Adrenal gland (tissue), 5 donors: ENCODE results near the gene FAM227B.

ENCODE experiments used
- POLR2A ChIP-seq, 2 donors: fragments of 450-650 bp; IDR thresholded peaks; one replicate each; pipeline ENCODE4 v1.6.1; 2017; ENCODE audit warnings: antibody characterized with exemption in 2 of 2, mild to moderate bottlenecking in 2 of 2, moderate library complexity in 1 of 2
- TF ChIP-seq, protein P1 (sequence below), 6 experiments: fragments of 450-650 bp in 4 of 6; fragments of 200-600 bp in 2 of 6; sonication (generic) in 1 of 6; IDR thresholded peaks; 1 replicate in 5 of 6; 2 replicates in 1 of 6; pipeline versions ENCODE4 v1.5.1 to v1.8.0; 2016 to 2021; ENCODE audit warnings: antibody characterized with exemption in 6 of 6, mild to moderate bottlenecking in 2 of 6, moderate library complexity in 1 of 6
- donor health status: DM: no; HTN: no; CAD: no.

DNA sequence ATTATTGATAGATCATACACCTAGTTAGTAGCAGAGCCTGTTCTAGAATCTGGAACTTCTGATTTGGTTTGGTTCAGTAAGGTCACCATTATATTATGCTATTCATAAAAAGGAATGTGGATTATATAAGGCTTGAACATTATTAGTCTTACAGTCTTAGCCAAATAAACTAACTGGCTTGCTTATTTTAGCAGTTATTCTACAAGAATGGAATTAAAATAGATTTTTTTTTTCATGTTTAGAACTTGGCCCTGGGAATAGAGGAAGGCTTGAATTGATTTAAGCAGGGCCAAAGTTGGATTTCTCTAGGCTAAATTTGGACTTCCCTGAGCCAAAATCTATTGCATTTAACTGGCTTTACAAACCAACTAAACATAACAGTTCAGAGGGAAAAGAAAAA, 24.7 kb upstream of the FAM227B start:
- TF ChIP-seq, protein P1, sequence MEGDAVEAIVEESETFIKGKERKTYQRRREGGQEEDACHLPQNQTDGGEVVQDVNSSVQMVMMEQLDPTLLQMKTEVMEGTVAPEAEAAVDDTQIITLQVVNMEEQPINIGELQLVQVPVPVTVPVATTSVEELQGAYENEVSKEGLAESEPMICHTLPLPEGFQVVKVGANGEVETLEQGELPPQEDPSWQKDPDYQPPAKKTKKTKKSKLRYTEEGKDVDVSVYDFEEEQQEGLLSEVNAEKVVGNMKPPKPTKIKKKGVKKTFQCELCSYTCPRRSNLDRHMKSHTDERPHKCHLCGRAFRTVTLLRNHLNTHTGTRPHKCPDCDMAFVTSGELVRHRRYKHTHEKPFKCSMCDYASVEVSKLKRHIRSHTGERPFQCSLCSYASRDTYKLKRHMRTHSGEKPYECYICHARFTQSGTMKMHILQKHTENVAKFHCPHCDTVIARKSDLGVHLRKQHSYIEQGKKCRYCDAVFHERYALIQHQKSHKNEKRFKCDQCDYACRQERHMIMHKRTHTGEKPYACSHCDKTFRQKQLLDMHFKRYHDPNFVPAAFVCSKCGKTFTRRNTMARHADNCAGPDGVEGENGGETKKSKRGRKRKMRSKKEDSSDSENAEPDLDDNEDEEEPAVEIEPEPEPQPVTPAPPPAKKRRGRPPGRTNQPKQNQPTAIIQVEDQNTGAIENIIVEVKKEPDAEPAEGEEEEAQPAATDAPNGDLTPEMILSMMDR (IDR thresholded peaks at IDR 0.05): no peak
- TF ChIP-seq POLR2A (IDR thresholded peaks at IDR 0.05): no peak
